ENCODE measurements around the gene CLDN9. TPM values are rescaled to one million over a fixed set of nuclear protein-coding genes. Genes with fewer than 3 reads are reported as not detected.

CLDN9 gene
- total RNA-seq, 1 experiment from 2014 or later = 1.3 TPM

- H2AK5ac ChIP-seq (ENCODE audit: insufficient read length, low read length) = no peak overlapping the region
- no peaks in the 10 kb centered on the region for H3K9me3 ChIP-seq (ENCODE audit: control insufficient read depth, low read depth, low read length)
- no peak overlapping the region for H2BK12ac ChIP-seq (ENCODE audit: insufficient read length, low read depth, low read length)
- H3K27me3 ChIP-seq (ENCODE audit: insufficient read depth, low read length) = peaks cover 2% of the 10 kb centered on the region; the same call in 1 of the 2 replicates
- no peak overlapping the region for H2BK20ac ChIP-seq (ENCODE audit: low read depth, low read length, poor library complexity, severe bottlenecking)
- H3K27ac ChIP-seq (ENCODE audit: insufficient read length, low read depth, low read length) = no peak overlapping the region
- TF ChIP-seq CTCF (conservative IDR thresholded peaks at IDR 0.05) = no peak
- H2AFZ ChIP-seq (ENCODE audit: low read length) = no peak overlapping the region
- no peak overlapping the region for H3K4me2 ChIP-seq (ENCODE audit: insufficient read depth, insufficient read length, low read length)
- H3K9ac ChIP-seq (ENCODE audit: extremely low read depth, insufficient read length, low read length) = no peak overlapping the region
- H3K4ac ChIP-seq (ENCODE audit: low read depth, low read length) = no peak overlapping the region
- Mint-ChIP-seq H3K4me1 (peaks cover 9 to 17% of the 10 kb centered on the region in 2 experiments), H3K9me3 (no peaks in the 10 kb centered on the region; a peak in 2 of 5 replicates), H3K27me3 (ENCODE audit: low read depth) (peaks cover 60% of the 10 kb centered on the region), H3K4me3 (no peak overlapping the region), H3K27ac (no peak overlapping the region), H3K36me3 (ENCODE audit: insufficient read depth in 1 of 3, low read depth in 3 of 3) (peaks cover 23 to 45% (median 25%) of the 10 kb centered on the region in 3 experiments)
- H4K91ac ChIP-seq (ENCODE audit: insufficient read length, low read depth, low read length) = no peak overlapping the region
- H2BK120ac ChIP-seq (ENCODE audit: low read depth, low read length, poor library complexity, severe bottlenecking) = no peak overlapping the region
- H3K56ac ChIP-seq (ENCODE audit: insufficient read length, low read depth, low read length) = no peak overlapping the region
- H3K23ac ChIP-seq (ENCODE audit: insufficient read length, low read depth, low read length) = no peak overlapping the region
- H3K23me2 ChIP-seq (ENCODE audit: insufficient read length, low read depth, low read length, poor library complexity, severe bottlenecking) = peaks cover 16% of the 10 kb centered on the region
- H3T11ph ChIP-seq (ENCODE audit: low read length) = no peak overlapping the region
- H3K4me1 ChIP-seq (ENCODE audit: insufficient read depth, low read length) = no peaks in the 10 kb centered on the region
- no peak overlapping the region for H4K5ac ChIP-seq (ENCODE audit: insufficient read length, low read depth, low read length)
- H4K8ac ChIP-seq (replicated peaks; ENCODE audit: insufficient read length, low read depth, low read length) = no peak overlapping the region
- H2BK15ac ChIP-seq (ENCODE audit: low read depth, low read length) = no peak overlapping the region
- no CpG with 5 or more reads among the region's 5 CpGs for WGBS (ENCODE audit: extremely low coverage, insufficient read length, low lambda C conversion rate)
- no peak overlapping the region for H2BK5ac ChIP-seq (ENCODE audit: insufficient read length, low read length)
- H3K18ac ChIP-seq (ENCODE audit: insufficient read length, low read depth, low read length) = no peak overlapping the region
- no peak overlapping the region for H3K14ac ChIP-seq (ENCODE audit: insufficient read depth, low read length)
- H3K79me1 ChIP-seq (ENCODE audit: insufficient read depth, low read depth, low read length, poor library complexity, severe bottlenecking) = no peaks in the 10 kb centered on the region
- H3K79me2 ChIP-seq (ENCODE audit: insufficient read depth, low read length) = no peaks in the 10 kb centered on the region
- DNase-seq = no peak
- no peaks in the 10 kb centered on the region for H4K20me1 ChIP-seq (ENCODE audit: control insufficient read depth, insufficient read depth, insufficient read length)
Measured at GRCh38 chr16:3050487-3050886, 37.8 kb downstream of the CLDN9 start.
